OCI-LY3 (cell line): Measurements from ENCODE around the gene CASP10.

ENCODE experiments used
- EZH2phosphoT487 ChIP-seq: fragments of 200-600 bp; shearing (Covaris generic); IDR thresholded peaks from 2 replicates; pipeline ENCODE4 v1.6.1; 2018; ENCODE audit warnings: antibody characterized with exemption, mixed run types, low read depth
- TF ChIP-seq, protein P1 (sequence below): fragments of 200-600, 300-600 bp; sonication (generic); IDR thresholded peaks from 2 replicates; pipeline ENCODE4 v1.5.1; 2014; ENCODE audit warnings: antibody characterized with exemption, low read length, low read depth

- TF ChIP-seq, protein P1, sequence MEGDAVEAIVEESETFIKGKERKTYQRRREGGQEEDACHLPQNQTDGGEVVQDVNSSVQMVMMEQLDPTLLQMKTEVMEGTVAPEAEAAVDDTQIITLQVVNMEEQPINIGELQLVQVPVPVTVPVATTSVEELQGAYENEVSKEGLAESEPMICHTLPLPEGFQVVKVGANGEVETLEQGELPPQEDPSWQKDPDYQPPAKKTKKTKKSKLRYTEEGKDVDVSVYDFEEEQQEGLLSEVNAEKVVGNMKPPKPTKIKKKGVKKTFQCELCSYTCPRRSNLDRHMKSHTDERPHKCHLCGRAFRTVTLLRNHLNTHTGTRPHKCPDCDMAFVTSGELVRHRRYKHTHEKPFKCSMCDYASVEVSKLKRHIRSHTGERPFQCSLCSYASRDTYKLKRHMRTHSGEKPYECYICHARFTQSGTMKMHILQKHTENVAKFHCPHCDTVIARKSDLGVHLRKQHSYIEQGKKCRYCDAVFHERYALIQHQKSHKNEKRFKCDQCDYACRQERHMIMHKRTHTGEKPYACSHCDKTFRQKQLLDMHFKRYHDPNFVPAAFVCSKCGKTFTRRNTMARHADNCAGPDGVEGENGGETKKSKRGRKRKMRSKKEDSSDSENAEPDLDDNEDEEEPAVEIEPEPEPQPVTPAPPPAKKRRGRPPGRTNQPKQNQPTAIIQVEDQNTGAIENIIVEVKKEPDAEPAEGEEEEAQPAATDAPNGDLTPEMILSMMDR: no peak
- no peak for TF ChIP-seq EZH2phosphoT487
Observed at GRCh38 chr2:201200345-201200744, 17.4 kb downstream of the CASP10 start.
